ENCODE data around the gene TP53I13.

TP53I13 gene

DNA sequence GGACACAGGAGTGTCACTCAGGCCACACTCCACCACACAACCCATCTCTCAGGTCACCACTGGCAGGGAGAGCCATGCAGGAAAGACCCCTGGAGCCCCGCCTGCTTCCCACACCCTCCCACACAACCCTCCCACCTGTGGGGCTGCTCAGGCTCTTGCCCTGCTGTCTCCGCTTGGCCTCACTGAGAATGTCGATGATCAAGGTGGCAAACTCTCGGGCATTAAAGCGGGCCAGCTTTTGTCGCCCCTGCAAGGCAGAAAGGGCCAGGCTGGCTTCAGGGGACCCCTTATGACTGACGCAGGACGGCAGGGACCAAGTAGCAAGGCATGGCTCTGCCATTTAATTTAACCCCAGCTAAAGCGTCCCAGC, 8.5 kb downstream of the TP53I13 start:
- H3F3A ChIP-seq (ENCODE audit: insufficient read depth, low read length), result no peaks in the 10 kb centered on the region
- no peak overlapping the region for H3K9ac ChIP-seq (ENCODE audit: low read length)
- TF ChIP-seq CTCF (IDR thresholded peaks at IDR 0.05; ENCODE audit: low read length) (no peak), EZH2 (IDR thresholded peaks at IDR 0.05; ENCODE audit: borderline replicate concordance, low read length) (no peak)
- H2AFZ ChIP-seq (ENCODE audit: low read length), result no peak overlapping the region
- H3K4me2 ChIP-seq (ENCODE audit: low read length), result no peak overlapping the region
- no peaks in the 10 kb centered on the region for H3K9me3 ChIP-seq (ENCODE audit: low read length)
- peaks cover 12% of the 10 kb centered on the region for H3K4me1 ChIP-seq (ENCODE audit: insufficient read depth, low read length, severe bottlenecking)
- no peaks in the 10 kb centered on the region for H4K20me1 ChIP-seq (ENCODE audit: insufficient read depth, low read length)
- H3K79me2 ChIP-seq (ENCODE audit: insufficient read depth, low read length), result no peaks in the 10 kb centered on the region
- H3K36me3 ChIP-seq (ENCODE audit: insufficient read depth, low read length), result peaks cover 74% of the 10 kb centered on the region; the same call in 1 of the 2 replicates
- H3K9me2 ChIP-seq (ENCODE audit: low read depth, low read length), result no peaks in the 10 kb centered on the region
- H3K27ac ChIP-seq (ENCODE audit: low read depth, low read length, poor library complexity, severe bottlenecking), result no peak overlapping the region
- H3K4me3 ChIP-seq (ENCODE audit: low read depth, low read length, poor library complexity, severe bottlenecking), result no peak overlapping the region
- H3K27me3 ChIP-seq (ENCODE audit: insufficient read depth, low read length), result no peaks in the 10 kb centered on the region

DNA sequence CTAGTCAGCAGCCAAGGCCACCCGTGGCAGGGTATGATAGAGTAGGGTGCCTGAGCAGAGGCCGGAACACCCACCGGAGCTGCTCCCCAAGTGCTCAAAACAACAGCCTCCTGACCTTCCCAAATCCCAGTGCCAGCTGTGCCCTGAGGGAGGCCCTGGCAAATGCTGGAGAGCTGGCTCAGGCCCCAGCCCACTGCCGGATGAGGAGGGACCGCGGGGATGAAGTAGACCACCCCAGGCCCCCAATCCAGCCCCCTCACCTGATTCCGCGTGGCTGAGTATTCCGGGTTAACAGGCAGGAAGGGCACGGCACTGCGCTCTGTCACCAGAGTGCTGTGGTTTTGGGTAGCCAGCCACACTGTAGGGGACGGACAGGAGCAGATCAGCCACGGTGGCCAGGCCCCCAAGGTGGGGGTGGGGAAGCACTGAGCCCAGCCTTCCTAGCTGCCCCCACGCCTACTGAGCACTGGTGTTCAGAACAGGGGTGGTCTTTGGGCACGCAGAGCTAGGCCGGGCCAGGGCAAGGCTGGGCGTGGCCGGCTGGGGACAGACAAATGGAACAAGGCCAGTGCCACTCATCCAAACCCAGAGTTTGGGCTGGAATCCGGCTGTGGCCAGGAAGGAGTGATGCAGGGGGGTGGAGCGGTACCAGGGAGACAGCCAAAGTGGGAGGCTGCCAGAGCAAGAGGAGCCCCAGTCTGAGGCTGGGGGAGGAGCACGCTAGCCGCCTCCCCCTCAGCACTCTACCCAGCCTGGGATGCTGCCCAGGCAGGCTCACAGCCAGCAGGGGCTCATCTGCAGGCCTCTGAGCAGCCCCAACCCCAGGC, 9.1 kb downstream of the TP53I13 start:
- TF ChIP-seq CTCF (IDR thresholded peaks at IDR 0.05; ENCODE audit: low read length), result no peak
- no peak for TF ChIP-seq EZH2 (IDR thresholded peaks at IDR 0.05; ENCODE audit: borderline replicate concordance, low read length)
- Histone ChIP-seq H3K4me1 (ENCODE audit: insufficient read depth, low read length, severe bottlenecking) (peaks cover 12% of the 10 kb centered on the region), H3K36me3 (ENCODE audit: insufficient read depth, low read length) (peaks cover 79% of the 10 kb centered on the region; the same call in 1 of the 2 replicates), H3K4me3 (ENCODE audit: low read depth, low read length, poor library complexity, severe bottlenecking) (no peak overlapping the region), H3K4me2 (ENCODE audit: low read length) (no peak overlapping the region), H3K9me2 (ENCODE audit: low read depth, low read length) (no peaks in the 10 kb centered on the region), H3K79me2 (ENCODE audit: insufficient read depth, low read length) (no peaks in the 10 kb centered on the region), H4K20me1 (ENCODE audit: insufficient read depth, low read length) (no peaks in the 10 kb centered on the region), H2AFZ (ENCODE audit: low read length) (no peak overlapping the region), H3K27me3 (ENCODE audit: insufficient read depth, low read length) (no peaks in the 10 kb centered on the region), H3K9ac (ENCODE audit: low read length) (no peak overlapping the region), H3F3A (ENCODE audit: insufficient read depth, low read length) (no peaks in the 10 kb centered on the region), H3K27ac (ENCODE audit: low read depth, low read length, poor library complexity, severe bottlenecking) (no peak overlapping the region), H3K9me3 (ENCODE audit: low read length) (no peaks in the 10 kb centered on the region)

GRCh38 chr17:29578626-29579485, 10.4 kb downstream of the TP53I13 start:
- Histone ChIP-seq H3K79me2 (ENCODE audit: insufficient read depth, low read length) (no peaks in the 10 kb centered on the region), H3K4me2 (ENCODE audit: low read length) (no peak overlapping the region), H3K9me3 (ENCODE audit: low read length) (no peaks in the 10 kb centered on the region), H3K4me3 (ENCODE audit: low read depth, low read length, poor library complexity, severe bottlenecking) (no peak overlapping the region), H3K36me3 (ENCODE audit: insufficient read depth, low read length) (peaks cover 81% of the 10 kb centered on the region), H3K27ac (ENCODE audit: low read depth, low read length, poor library complexity, severe bottlenecking) (no peak overlapping the region), H3K27me3 (ENCODE audit: insufficient read depth, low read length) (no peaks in the 10 kb centered on the region), H3F3A (ENCODE audit: insufficient read depth, low read length) (no peaks in the 10 kb centered on the region), H3K9me2 (ENCODE audit: low read depth, low read length) (no peaks in the 10 kb centered on the region), H2AFZ (ENCODE audit: low read length) (no peak overlapping the region), H3K4me1 (ENCODE audit: insufficient read depth, low read length, severe bottlenecking) (peaks cover 6% of the 10 kb centered on the region), H4K20me1 (ENCODE audit: insufficient read depth, low read length) (no peaks in the 10 kb centered on the region), H3K9ac (ENCODE audit: low read length) (no peak overlapping the region)
- TF ChIP-seq EZH2 (IDR thresholded peaks at IDR 0.05; ENCODE audit: borderline replicate concordance, low read length), result no peak
- TF ChIP-seq CTCF (IDR thresholded peaks at IDR 0.05; ENCODE audit: low read length), result no peak

All from OCI-LY1 (cell line).